Stomach (tissue), 9 donors: ENCODE data around the gene MYO10. TPM values are rescaled to one million over a fixed set of nuclear protein-coding genes. Genes with fewer than 3 reads are reported as not detected.
A peak's percentile ranks its signal among the peaks of the same experiment; 100 is the strongest.
"Not testable (repeated sequence)": the region's sequence is repeated elsewhere in the genome, so short reads cannot be mapped to it uniquely, and the experiment has no call there.

ENCODE experiments used
- DNase-seq, 2 donors: peaks; one replicate each; pipeline versions ENCODE4 v3.0.0 to v3.0.0-alpha.2; 2013 to 2019
- H3K27ac ChIP-seq, 5 donors: fragments of 200-600 bp in 4 of 5; sonication (generic) in 4 of 5; one replicate each; pipeline ENCODE4 v1.5.1; 2013 to 2019; ENCODE audit warnings: mild to moderate bottlenecking in 1 of 5, moderate library complexity in 1 of 5
- H3K27me3 ChIP-seq, 3 donors: fragments of 200-600 bp; sonication (generic); one replicate each; pipeline ENCODE4 v1.5.1; 2017 to 2019; ENCODE audit warnings: mixed run types in 1 of 3
- H3K36me3 ChIP-seq, 4 donors: fragments of 200-600 bp; sonication (generic); 1 replicate in 3 of 4; 2 replicates in 1 of 4; pipeline ENCODE4 v1.5.1; 2016 to 2019
- H3K4me1 ChIP-seq, 4 donors: fragments of 200-600 bp; sonication (generic); one replicate each; pipeline ENCODE4 v1.5.1; 2016 to 2019
- H3K4me3 ChIP-seq, 4 donors: fragments of 200-600 bp; sonication (generic) in 3 of 4; one replicate each; pipeline ENCODE4 v1.5.1; 2016 to 2019; ENCODE audit warnings: mild to moderate bottlenecking in 1 of 4
- H3K9me3 ChIP-seq, 4 donors: fragments of 200-600 bp; sonication (generic); one replicate each; pipeline ENCODE4 v1.5.1; 2016 to 2019
- EP300 ChIP-seq: sonication (generic); formaldehyde crosslinking; IDR thresholded peaks from one replicate; pipeline ENCODE4 v1.6.1; 2017; ENCODE audit warnings: antibody characterized with exemption
- POLR2A ChIP-seq, 4 donors: fragments of 450-650 bp; IDR thresholded peaks; one replicate each; pipeline ENCODE4 v1.6.1; 2016; ENCODE audit warnings: antibody characterized with exemption in 4 of 4, control low read depth in 2 of 4, mild to moderate bottlenecking in 1 of 4, moderate library complexity in 1 of 4
- POLR2AphosphoS5 ChIP-seq, 3 donors: sonication (generic); formaldehyde crosslinking; IDR thresholded peaks; one replicate each; pipeline ENCODE4 v1.6.1; 2016; ENCODE audit warnings: antibody characterized with exemption in 3 of 3
- WGBS, 5 donors: extraction: QIAGEN DNeasy Blood & Tissue Kit in 3 of 5; methylation state at CpG; one replicate each; pipeline versions ENCODE4 v1.1.5 to v1.1.7; 2013 to 2018; 5-methylcytosine and 5-hydroxymethylcytosine counted together
- intact Hi-C: fragments of 100-400 bp; cut with DNase I; formaldehyde crosslinking; loops from one replicate; pipeline ENCODE4 v1.15.1; 2023; ENCODE audit warnings: low total_unique reads
- polyA plus RNA-seq, 3 donors: library from polyadenylated mRNA; stranded (reverse); fragments of 200-250 nt; gene quantifications; one replicate each; pipeline ENCODE4 v1.2.3, GENCODE V29; 2013
- total RNA-seq, 5 donors: library from RNA; depleted of rRNA; stranded (reverse); fragments of >200 nt; gene quantifications; one replicate each; pipeline versions ENCODE4 v1.1.0 to v1.2.3, GENCODE V29; 2014 to 2016
- TF ChIP-seq, protein P1 (sequence below), 7 experiments: fragments of 450-650 bp in 4 of 7; fragments of 200-600 bp in 3 of 7; sonication (generic) in 3 of 7; IDR thresholded peaks; one replicate each; pipeline ENCODE4 v1.5.1; 2016 to 2019; ENCODE audit warnings: antibody characterized with exemption in 7 of 7, control low read depth in 2 of 7, mild to moderate bottlenecking in 1 of 7
- donor health status: healthy with polysubstance abuse.
- donor health status: Bipolar disorder and iron deficiency.
- donor health status: healthy.

MYO10 gene
- total and polyA plus RNA-seq, 8 donors, result 6.8 to 233 (median 76.5) TPM

GRCh38 chr5:16725575-16725974 lies 210.5 kb downstream of the MYO10 start:
- H3K4me3 ChIP-seq, result no peak overlapping the region
- 92 to 97% (median 96%) methylated on average over 7 of the region's 7 CpGs for WGBS, 5 donors
- intact Hi-C loops, result no loop called here

GRCh38 chr5:16723821-16724220 lies 212.3 kb downstream of the MYO10 start:
- no peak for TF ChIP-seq POLR2AphosphoS5 (IDR thresholded peaks at IDR 0.05)
- Histone ChIP-seq H3K27ac (no peak overlapping the region), H3K4me3 (no peak overlapping the region), H3K27me3 (no peaks in the 10 kb centered on the region), H3K4me1 (peaks cover 15 to 46% (median 33%) of the 10 kb centered on the region in 4 donors), H3K36me3 (peaks cover 0 to 4% (median 0%) of the 10 kb centered on the region in 4 donors), H3K9me3 (no peaks in the 10 kb centered on the region)
- intact Hi-C loops, result no loop called here
- WGBS, 5 donors, result 75 to 94% (median 79%) methylated on average over 6 of the region's 6 CpGs
- DNase-seq, result no peak

More at GRCh38 chr5:16725575-16725974, 210.5 kb downstream of the MYO10 start:
- H3K36me3 ChIP-seq, result peaks cover 0 to 4% (median 0%) of the 10 kb centered on the region in 4 donors
- DNase-seq, result no peak
- H3K9me3 ChIP-seq, result no peaks in the 10 kb centered on the region
- H3K4me1 ChIP-seq, result peaks cover 12 to 43% (median 29%) of the 10 kb centered on the region in 4 donors
- TF ChIP-seq POLR2AphosphoS5 (IDR thresholded peaks at IDR 0.05), result no peak
- no peak for TF ChIP-seq EP300
- TF ChIP-seq, protein P1, sequence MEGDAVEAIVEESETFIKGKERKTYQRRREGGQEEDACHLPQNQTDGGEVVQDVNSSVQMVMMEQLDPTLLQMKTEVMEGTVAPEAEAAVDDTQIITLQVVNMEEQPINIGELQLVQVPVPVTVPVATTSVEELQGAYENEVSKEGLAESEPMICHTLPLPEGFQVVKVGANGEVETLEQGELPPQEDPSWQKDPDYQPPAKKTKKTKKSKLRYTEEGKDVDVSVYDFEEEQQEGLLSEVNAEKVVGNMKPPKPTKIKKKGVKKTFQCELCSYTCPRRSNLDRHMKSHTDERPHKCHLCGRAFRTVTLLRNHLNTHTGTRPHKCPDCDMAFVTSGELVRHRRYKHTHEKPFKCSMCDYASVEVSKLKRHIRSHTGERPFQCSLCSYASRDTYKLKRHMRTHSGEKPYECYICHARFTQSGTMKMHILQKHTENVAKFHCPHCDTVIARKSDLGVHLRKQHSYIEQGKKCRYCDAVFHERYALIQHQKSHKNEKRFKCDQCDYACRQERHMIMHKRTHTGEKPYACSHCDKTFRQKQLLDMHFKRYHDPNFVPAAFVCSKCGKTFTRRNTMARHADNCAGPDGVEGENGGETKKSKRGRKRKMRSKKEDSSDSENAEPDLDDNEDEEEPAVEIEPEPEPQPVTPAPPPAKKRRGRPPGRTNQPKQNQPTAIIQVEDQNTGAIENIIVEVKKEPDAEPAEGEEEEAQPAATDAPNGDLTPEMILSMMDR (IDR thresholded peaks at IDR 0.05), result no peak
- no peak for TF ChIP-seq POLR2A (IDR thresholded peaks at IDR 0.05)
- H3K27me3 ChIP-seq, result no peaks in the 10 kb centered on the region
- H3K27ac ChIP-seq, result no peak overlapping the region

- Histone ChIP-seq H3K36me3 (peaks cover 0 to 4% (median 0%) of the 10 kb centered on the region in 4 donors), H3K27me3 (no peaks in the 10 kb centered on the region), H3K27ac (peak overlapping the region; percentile 59 to 72 (median 65)), H3K4me3 (no peak overlapping the region), H3K4me1 (peaks cover 9 to 33% (median 20%) of the 10 kb centered on the region in 4 donors), H3K9me3 (no peaks in the 10 kb centered on the region)
- intact Hi-C loops, result no loop called here
- TF ChIP-seq POLR2AphosphoS5 (IDR thresholded peaks at IDR 0.05), result no peak
- TF ChIP-seq POLR2A (IDR thresholded peaks at IDR 0.05), result no peak
- TF ChIP-seq, protein P1 (IDR thresholded peaks at IDR 0.05), result no peak
- no peak for TF ChIP-seq EP300
- no peak for DNase-seq
- 80 to 86% (median 84%) methylated on average over 7 of the region's 7 CpGs for WGBS, 5 donors
Observed at GRCh38 chr5:16722097-16722495, 214.0 kb downstream of the MYO10 start.

- WGBS, 5 donors, result 31 to 57% (median 40%) methylated on average over 11 of the region's 11 CpGs
- Histone ChIP-seq H3K4me3 (no peak overlapping the region), H3K27ac (peak overlapping the region; percentile 59 to 72 (median 65)), H3K36me3 (peaks cover 0 to 4% (median 0%) of the 10 kb centered on the region in 4 donors), H3K9me3 (no peaks in the 10 kb centered on the region), H3K27me3 (no peaks in the 10 kb centered on the region), H3K4me1 (peaks cover 9 to 30% (median 18%) of the 10 kb centered on the region in 4 donors)
- DNase-seq, result peak in 1 of 2 donors; percentile 72
- TF ChIP-seq POLR2A (IDR thresholded peaks at IDR 0.05) (no peak), POLR2AphosphoS5 (IDR thresholded peaks at IDR 0.05) (peak in 2 of 3 donors; percentile 29 to 47)
- intact Hi-C loops, result no loop called here
Observed at GRCh38 chr5:16721151-16722096, 214.7 kb downstream of the MYO10 start.

DNA sequence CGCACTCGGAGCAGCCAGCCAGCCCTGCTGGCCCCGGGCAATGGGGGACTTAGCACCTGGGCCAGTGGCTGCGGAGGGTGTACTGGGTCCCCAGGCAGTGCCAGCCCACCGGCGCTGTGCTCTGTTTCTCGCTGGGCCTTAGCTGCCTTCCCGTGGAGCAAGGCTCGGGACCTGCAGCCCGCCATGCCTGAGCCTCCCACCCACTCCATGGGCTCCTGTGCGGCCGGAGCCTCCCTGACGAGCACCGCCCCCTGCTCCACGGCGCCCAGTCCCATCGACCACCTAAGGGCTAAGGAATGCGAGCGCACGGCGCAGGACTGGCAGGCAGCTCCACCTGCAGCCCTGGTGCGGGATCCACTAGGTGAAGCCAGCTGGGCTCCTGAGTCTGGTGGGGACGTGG lies 218.1 kb downstream of the MYO10 start:
- 92 to 96% (median 95%) methylated on average over 7 to 21 of the region's 23 CpGs for WGBS, 5 donors
- DNase-seq, H3K36me3 ChIP-seq, H3K9me3 ChIP-seq, intact Hi-C loops, H3K27ac ChIP-seq, H3K27me3 ChIP-seq, H3K4me3 ChIP-seq: not testable (repeated sequence)
- peaks cover 9 to 39% (median 29%) of the 10 kb centered on the region in 4 donors for H3K4me1 ChIP-seq
